Cardiac fibroblast (primary cell): ENCODE data around the gene PDZD4.

Experiments
- DNase-seq, 2 donors: peaks; one replicate each; pipeline versions ENCODE4 v3.0.0 to v3.0.0-alpha.2; 2010; ENCODE audit warnings: low read depth in 2 of 2
- H3K4me3 ChIP-seq, 2 donors: replicated peaks in 1 of 2; 1 replicate in 1 of 2; 2 replicates in 1 of 2; pipeline ENCODE4 v1.5.1; 2011; ENCODE audit warnings: low read depth in 2 of 2, low read length in 2 of 2, mild to moderate bottlenecking in 2 of 2, moderate library complexity in 1 of 2
- TF ChIP-seq, protein P1 (sequence below): IDR thresholded peaks from one replicate; pipeline ENCODE4 v1.5.1; 2011; ENCODE audit warnings: low read depth, mild to moderate bottlenecking, low read length, inconsistent platforms

PDZD4 gene

DNA sequence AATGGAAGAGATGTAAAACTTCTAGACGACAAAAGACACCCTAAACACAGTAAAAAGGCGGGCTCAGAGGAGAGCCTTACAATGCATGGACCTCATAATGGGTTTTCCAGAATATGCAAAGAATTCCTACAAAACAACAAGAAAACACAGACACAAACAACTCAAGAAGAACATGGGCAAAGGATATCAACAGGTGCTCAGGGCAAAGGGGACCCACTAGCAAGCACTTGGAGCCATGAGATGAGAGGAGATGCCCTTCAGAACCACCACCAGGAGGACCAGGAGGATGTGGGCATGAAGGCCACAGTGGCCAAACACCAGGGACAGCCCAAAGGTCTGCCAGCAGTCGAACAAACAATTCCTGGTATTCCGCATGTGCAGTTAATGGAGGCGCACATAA, 17.2 kb downstream of the PDZD4 start:
- no peak for DNase-seq
- TF ChIP-seq, protein P1, sequence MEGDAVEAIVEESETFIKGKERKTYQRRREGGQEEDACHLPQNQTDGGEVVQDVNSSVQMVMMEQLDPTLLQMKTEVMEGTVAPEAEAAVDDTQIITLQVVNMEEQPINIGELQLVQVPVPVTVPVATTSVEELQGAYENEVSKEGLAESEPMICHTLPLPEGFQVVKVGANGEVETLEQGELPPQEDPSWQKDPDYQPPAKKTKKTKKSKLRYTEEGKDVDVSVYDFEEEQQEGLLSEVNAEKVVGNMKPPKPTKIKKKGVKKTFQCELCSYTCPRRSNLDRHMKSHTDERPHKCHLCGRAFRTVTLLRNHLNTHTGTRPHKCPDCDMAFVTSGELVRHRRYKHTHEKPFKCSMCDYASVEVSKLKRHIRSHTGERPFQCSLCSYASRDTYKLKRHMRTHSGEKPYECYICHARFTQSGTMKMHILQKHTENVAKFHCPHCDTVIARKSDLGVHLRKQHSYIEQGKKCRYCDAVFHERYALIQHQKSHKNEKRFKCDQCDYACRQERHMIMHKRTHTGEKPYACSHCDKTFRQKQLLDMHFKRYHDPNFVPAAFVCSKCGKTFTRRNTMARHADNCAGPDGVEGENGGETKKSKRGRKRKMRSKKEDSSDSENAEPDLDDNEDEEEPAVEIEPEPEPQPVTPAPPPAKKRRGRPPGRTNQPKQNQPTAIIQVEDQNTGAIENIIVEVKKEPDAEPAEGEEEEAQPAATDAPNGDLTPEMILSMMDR, result no peak
- H3K4me3 ChIP-seq, result no peak overlapping the region

DNA sequence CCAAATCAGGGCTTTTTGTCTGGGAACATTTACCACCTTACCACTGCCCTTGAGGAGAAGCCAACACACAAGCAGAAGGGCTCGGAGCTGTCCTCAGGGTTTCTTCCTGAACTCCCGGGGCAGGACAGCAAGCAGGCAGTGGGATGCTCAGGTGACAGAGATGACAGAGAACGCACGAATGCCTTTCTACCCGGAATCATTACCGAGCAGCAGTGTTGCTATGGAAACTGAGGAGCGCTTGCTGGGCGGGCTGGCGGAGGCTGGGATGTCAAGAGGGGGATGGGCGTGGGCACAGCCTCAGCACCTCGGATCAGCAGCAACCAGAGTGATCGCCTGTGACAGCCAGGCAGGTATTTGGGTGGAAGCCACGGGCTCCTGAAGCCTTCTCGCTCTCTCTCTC, 18.1 kb downstream of the PDZD4 start:
- no peak for DNase-seq
- TF ChIP-seq, protein P1, result no peak
- H3K4me3 ChIP-seq, result no peak overlapping the region

DNA sequence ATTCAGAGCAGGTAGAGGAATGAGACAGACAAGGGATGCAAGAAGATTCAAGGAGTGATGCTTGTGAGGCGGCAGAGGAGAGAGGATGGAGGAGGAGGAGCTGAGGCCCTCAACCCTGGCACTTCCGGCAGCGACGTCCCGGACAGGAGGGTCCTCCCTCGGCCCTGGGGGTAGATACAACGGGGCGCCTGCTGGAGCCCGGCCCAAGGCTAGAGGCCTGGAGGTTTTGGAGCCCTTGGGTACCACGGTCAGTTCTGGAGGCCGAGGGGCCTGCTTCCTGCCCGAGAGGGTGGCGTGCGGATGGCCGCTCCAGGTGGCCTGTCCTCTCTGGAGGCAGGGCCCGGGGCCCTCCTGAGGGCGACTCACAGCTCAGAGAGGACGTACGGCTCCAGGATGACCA, 22.4 kb downstream of the PDZD4 start:
- H3K4me3 ChIP-seq, result no peak overlapping the region
- no peak for DNase-seq
- TF ChIP-seq, protein P1, result no peak

DNA sequence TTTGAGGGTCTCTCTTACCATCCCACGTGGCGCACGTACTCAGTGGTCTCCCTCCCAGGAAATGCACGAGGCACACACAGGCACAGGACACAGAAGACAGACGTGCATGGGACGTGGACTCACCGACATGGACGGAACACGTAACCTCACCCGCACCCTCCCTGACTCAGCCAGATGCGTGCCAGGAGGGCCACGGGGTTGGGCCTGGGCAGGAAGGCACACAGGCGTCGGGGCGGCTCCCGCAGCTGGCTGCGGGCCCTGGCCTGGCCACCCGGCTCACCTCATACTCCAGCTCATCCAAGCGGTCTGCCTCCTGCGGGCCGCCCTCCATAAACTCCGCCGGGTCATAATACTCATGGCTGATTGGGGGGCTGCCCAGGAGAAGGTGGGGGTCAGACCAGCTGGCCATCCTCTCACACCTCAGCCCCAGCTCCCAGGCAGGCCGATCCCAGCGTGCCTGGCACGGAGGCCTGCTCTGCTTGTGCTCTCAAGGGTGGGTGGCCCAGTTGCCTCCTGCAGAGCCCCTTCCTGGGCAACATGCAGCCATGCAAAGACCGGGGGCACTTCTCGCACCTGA, 23.3 kb downstream of the PDZD4 start:
- H3K4me3 ChIP-seq, result no peak overlapping the region
- no peak for DNase-seq
- TF ChIP-seq, protein P1, result no peak

DNA sequence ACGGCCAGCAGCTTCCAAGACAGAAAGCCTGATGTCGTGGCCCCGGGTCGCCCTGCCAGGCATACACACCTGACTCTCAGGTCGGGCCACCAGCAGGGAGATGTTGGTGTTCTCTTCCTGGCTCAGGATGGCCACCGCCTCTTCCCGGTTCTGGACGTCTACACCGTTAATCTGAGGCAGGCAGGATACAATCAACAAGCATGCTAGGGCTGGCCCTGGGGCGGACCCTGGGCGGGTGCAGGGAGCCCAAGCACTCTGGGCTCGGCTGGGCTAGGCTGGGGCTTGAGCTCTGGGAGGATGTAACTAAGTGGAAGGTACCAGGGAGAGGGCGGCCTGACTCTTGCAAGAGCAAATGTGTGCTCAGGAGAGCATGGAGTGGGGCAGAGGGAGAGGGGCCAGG, 24.9 kb downstream of the PDZD4 start:
- H3K4me3 ChIP-seq, result no peak overlapping the region
- DNase-seq, result no peak
- TF ChIP-seq, protein P1, result no peak

DNA sequence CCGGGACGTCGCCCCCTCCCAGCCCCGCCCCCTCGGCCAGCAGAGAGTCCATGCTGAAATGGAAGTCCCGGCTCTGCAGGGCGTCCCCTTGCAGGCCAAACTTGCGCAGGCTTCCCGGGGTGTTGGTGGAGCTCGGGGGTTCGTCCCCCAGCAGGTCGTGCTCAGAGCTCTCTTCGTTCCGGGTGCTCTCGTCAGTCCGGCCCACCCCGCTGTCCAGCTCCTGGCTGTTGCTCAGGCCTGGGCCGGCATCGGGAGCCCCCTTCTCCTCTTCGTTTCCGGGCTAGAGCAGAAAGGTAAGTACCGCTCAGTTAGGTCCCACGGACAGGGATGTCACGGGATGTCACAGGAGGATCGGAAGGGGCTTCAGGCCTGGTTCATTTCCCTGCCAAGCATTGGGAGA, 25.7 kb downstream of the PDZD4 start:
- TF ChIP-seq, protein P1, result no peak
- DNase-seq, result no peak
- H3K4me3 ChIP-seq, result no peak overlapping the region

DNA sequence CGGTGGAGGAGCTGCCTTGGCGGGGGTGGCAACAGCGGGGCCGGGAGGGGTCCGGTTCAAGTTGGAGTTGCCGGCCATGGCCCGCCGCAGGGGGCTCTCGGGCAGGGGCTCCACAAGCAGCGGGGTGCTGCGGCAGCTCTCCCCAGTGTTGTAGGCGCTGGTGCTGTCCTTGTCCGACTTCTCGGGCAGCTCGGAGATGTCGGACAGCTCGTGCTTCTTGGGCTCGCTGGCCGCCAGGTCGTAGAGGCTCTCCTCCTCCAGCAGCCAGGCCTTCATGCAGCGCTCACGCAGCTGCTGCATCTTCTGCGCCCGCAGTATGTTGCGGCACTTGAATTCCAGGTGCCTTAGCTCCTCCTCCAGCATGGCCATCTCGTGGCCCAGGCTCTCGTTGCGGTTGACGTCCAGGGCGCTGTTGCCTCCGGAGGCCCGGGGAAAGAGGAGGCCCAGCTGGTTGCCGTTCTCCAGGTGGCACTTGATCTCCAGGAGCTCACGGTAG, 26.2 kb downstream of the PDZD4 start:
- H3K4me3 ChIP-seq, result no peak overlapping the region
- TF ChIP-seq, protein P1, result no peak
- no peak for DNase-seq
